Skeletal muscle satellite cell (primary cell): ENCODE measurements around the gene NUP188. TPM values are rescaled to one million over a fixed set of nuclear protein-coding genes. Genes with fewer than 3 reads are reported as not detected.

Experiments used
- H3K27me3 ChIP-seq: 2 replicates; pipeline ENCODE4 v1.7.0; 2013; ENCODE audit warnings: low read length; ENCODE audit not compliant: control insufficient read depth, insufficient read depth
- H3K36me3 ChIP-seq: 2 replicates; pipeline ENCODE4 v1.7.0; 2013; ENCODE audit warnings: mild to moderate bottlenecking, control low read depth, low read length; ENCODE audit not compliant: insufficient read depth
- H3K4me1 ChIP-seq: 2 replicates; pipeline ENCODE4 v1.7.0; 2013; ENCODE audit warnings: low read length; ENCODE audit not compliant: control insufficient read depth, insufficient read depth
- H3K4me2 ChIP-seq: 2 replicates; pipeline ENCODE4 v1.7.0; 2013; ENCODE audit warnings: mild to moderate bottlenecking, low read length
- H3K4me3 ChIP-seq: 2 replicates; pipeline ENCODE4 v1.7.0; 2013; ENCODE audit warnings: low read length
- H3K9ac ChIP-seq: 2 replicates; pipeline ENCODE4 v1.7.0; 2013; ENCODE audit warnings: mild to moderate bottlenecking, low read depth, low read length, moderate library complexity
- H3K9me3 ChIP-seq: replicated peaks from 2 replicates; pipeline ENCODE4 v1.7.0; 2013; ENCODE audit warnings: mild to moderate bottlenecking, control low read depth, low read length
- total RNA-seq: library from RNA; depleted of rRNA; stranded (reverse); fragments of >200 nt; gene quantifications from 2 replicates; pipeline ENCODE4 v1.2.3, GENCODE V29; 2012; rRNA removed

The NUP188 gene, protein sequence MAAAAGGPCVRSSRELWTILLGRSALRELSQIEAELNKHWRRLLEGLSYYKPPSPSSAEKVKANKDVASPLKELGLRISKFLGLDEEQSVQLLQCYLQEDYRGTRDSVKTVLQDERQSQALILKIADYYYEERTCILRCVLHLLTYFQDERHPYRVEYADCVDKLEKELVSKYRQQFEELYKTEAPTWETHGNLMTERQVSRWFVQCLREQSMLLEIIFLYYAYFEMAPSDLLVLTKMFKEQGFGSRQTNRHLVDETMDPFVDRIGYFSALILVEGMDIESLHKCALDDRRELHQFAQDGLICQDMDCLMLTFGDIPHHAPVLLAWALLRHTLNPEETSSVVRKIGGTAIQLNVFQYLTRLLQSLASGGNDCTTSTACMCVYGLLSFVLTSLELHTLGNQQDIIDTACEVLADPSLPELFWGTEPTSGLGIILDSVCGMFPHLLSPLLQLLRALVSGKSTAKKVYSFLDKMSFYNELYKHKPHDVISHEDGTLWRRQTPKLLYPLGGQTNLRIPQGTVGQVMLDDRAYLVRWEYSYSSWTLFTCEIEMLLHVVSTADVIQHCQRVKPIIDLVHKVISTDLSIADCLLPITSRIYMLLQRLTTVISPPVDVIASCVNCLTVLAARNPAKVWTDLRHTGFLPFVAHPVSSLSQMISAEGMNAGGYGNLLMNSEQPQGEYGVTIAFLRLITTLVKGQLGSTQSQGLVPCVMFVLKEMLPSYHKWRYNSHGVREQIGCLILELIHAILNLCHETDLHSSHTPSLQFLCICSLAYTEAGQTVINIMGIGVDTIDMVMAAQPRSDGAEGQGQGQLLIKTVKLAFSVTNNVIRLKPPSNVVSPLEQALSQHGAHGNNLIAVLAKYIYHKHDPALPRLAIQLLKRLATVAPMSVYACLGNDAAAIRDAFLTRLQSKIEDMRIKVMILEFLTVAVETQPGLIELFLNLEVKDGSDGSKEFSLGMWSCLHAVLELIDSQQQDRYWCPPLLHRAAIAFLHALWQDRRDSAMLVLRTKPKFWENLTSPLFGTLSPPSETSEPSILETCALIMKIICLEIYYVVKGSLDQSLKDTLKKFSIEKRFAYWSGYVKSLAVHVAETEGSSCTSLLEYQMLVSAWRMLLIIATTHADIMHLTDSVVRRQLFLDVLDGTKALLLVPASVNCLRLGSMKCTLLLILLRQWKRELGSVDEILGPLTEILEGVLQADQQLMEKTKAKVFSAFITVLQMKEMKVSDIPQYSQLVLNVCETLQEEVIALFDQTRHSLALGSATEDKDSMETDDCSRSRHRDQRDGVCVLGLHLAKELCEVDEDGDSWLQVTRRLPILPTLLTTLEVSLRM (N-terminal part only)
- total RNA-seq, result 42.6 and 47.2 TPM in 2 replicates

DNA sequence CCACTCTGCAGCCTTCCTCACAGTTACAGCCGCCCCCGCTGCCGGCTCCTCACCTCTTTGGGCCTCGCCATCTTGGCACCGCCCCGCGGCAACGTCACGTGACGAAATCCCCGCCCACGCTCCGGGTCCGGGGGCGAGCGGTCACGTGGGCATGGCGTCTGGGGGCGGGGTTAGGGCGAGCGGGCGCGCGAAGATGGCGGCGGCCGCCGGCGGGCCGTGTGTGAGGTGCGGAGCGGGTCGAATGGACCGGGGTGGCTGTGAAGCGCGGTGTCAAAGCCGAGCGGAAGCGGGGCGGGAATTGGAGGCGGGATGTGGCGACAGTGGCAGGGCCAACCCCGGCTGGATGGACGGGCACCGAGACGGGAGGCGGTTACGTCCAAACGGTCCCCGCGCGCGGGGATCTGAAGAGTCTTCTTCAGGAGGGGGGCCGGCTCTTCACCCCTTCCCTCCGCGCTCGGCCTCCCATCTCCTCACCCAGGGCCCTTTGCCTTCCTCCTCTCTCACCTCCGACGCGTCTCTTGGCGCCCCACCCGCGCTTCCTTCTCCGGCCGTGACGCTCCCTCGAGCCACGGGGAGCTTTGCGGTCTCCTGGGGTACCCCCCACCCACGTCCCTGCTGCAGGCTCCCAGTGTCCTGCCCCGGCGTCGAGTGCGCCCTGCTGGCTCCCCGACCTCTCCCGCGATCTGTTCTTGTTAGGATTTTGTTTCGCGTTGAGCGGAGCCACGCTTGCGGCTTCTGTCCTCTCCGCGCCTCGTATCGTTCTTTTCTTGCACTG is at the start of gene NUP188, which contains the start of gene DOLK:
Gene NUP188, plus strand, starts transcription at position 173 of the 775 bp plus-strand sequence. Its CDS starts 21 bp downstream, at position 194.
Gene DOLK, minus strand, starts transcription at position 77 of the 775 bp plus-strand sequence. CDS start 300 bp downstream, outside the sequence.
- peak within 1 kb of the TSS; percentile 94 for H3K9ac ChIP-seq
- H3K4me2 ChIP-seq, result peak within 1 kb of the TSS; percentile 95
- no peaks in the 10 kb centered on the region for H3K9me3 ChIP-seq
- H3K36me3 ChIP-seq, result peaks cover 9% of the 10 kb centered on the region
- peaks cover 11% of the 10 kb centered on the region for H3K4me1 ChIP-seq
- peak within 1 kb of the TSS; percentile 96 for H3K4me3 ChIP-seq
- H3K27me3 ChIP-seq, result no peaks in the 10 kb centered on the region

DNA sequence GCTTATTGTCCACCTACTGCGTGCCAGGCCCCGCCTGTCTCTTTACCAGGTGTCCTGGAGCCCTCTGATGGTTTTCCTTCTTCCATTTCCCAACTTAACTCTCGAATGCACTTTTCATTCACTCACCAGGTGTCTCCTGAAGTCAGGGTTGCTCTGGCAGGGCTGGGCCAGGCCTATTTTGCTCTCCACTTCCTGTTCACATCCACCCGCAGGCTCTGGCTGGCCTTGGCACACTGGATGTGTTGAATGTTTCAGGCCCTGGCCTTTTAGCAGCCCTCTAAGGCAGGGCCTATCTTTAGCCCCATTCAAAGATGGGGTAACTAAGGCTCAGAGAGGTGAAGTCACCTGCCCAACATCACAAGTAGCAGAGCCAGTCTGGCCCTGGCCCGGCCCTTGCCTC is 49.1 kb upstream of the NUP188 start:
- H3K4me3 ChIP-seq, result no peak overlapping the region
- H3K36me3 ChIP-seq, result peaks cover 64% of the 10 kb centered on the region
- no peak overlapping the region for H3K4me2 ChIP-seq
- no peaks in the 10 kb centered on the region for H3K9me3 ChIP-seq
- H3K4me1 ChIP-seq, result peaks cover 40% of the 10 kb centered on the region
- H3K9ac ChIP-seq, result no peak overlapping the region
- H3K27me3 ChIP-seq, result no peaks in the 10 kb centered on the region

DNA sequence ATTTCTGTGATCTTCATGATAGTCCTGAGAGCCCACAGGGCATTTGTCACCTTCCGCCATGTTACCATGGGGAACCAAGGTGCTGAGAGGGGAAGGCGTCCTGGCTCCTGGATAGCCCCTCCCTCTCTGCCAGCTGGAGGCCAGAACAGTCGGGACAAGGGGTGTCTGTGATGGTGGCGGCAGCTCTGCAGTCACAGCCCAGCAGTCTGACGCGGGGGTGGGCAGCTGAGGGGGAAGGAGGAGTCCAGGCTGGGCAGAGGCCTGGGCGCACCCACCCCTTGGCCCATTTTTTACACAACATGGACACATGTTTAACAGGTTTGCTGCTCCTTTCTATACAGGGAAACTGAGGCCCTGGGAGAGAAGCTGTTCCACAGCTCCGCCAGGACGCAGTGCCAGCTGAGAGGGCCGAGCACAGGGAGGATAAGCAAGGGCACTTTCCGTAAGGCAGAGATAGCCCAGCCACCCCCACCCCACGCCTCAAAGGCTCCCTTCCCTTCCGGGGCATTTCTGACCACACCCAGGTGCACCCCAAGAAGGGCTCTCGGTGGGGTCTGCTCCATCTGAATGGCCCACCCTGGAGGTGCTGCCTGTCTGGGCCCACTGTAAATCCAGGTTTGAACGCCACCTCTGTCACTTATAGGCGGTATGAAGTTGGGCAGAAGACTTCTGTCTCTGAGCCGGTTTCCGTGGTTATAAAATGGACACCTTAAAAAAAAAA is 48.5 kb upstream of the NUP188 start:
- Histone ChIP-seq H3K27me3 (no peaks in the 10 kb centered on the region), H3K36me3 (peaks cover 59% of the 10 kb centered on the region), H3K4me1 (peaks cover 44% of the 10 kb centered on the region), H3K4me3 (no peak overlapping the region), H3K9me3 (no peaks in the 10 kb centered on the region), H3K9ac (no peak overlapping the region), H3K4me2 (no peak overlapping the region)

DNA sequence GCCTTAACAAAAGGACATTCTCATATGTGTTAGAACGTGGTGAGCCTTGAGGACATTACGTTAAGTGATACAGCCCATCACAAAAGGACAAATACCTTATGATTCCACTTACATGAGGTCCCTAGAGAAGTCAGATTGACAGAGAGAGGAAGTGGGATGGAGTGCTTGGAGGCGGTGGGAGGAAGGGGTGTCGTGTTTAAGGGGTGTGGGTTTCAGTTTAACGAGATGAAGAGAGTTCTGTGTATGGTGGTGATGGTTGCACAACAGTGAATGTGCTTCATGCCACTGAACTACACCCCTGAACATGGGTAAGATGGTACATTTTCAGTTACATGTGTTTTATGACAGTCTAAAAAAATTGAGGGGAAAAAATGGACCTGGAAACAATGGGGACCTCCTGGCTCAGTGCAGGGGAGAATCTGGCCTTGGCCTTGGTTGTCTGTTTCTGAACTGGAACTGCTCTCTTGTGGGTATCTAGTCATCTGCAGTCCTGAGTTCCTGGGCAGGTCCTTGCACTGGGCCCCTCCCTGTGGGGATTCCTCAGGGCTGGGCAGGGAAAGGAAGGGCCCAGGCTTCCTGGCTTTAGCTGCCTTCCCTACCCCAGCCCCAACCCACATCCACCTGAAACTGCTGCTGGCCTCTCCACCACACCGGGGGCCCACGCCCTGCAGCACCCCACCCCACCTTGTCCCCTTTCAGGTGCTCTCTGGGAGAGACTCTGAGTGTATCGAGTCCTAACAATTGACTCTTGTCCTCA is 47.8 kb upstream of the NUP188 start:
- no peak overlapping the region for H3K4me3 ChIP-seq
- peaks cover 48% of the 10 kb centered on the region for H3K4me1 ChIP-seq
- H3K36me3 ChIP-seq, result peaks cover 58% of the 10 kb centered on the region
- H3K27me3 ChIP-seq, result no peaks in the 10 kb centered on the region
- H3K9me3 ChIP-seq, result no peaks in the 10 kb centered on the region
- H3K9ac ChIP-seq, result no peak overlapping the region
- no peak overlapping the region for H3K4me2 ChIP-seq

DNA sequence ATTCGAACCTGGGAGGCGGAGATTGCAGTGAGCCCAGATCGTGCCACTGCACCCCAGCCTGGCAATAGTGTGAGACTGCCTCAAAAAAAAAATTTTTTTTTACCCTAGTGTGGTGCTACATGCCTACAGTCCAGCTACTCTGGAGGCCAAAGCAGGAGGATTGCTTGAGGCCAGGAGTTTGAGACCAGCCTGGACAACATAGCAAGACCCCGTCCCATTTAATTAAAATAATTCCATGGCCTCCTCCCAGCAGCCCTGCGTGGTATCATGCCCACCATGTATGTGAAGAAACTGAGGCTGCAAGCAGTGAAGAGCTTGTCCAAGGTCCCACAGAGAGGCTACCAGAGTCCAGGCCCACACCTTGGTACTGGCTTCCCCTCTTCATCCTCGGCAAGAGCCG is 46.1 kb upstream of the NUP188 start:
- Histone ChIP-seq H3K9ac (no peak overlapping the region), H3K4me2 (no peak overlapping the region), H3K36me3 (peaks cover 43% of the 10 kb centered on the region), H3K9me3 (no peaks in the 10 kb centered on the region), H3K27me3 (no peaks in the 10 kb centered on the region), H3K4me3 (no peak overlapping the region), H3K4me1 (peaks cover 48% of the 10 kb centered on the region)

DNA sequence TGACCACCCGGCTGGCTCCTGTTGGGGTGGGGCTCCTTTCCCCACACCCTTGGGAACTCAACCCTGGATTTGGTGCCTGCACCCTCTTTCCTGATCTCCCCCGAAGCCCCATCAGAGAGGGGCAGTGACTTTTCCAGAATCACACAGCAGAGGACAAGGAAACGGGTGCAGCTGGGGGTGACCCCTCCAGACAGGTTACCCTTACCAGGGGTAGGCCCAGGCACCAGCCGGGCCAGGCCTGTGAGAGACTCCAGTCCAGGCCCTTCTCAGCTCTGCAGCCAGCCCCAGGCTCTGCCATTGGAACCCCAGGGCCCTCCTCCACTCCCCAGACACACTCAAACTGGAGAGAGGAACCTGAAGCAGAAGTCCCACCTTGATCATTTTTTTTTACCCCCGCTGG is 45.7 kb upstream of the NUP188 start:
- peaks cover 43% of the 10 kb centered on the region for H3K36me3 ChIP-seq
- H3K9me3 ChIP-seq, result no peaks in the 10 kb centered on the region
- H3K4me2 ChIP-seq, result no peak overlapping the region
- no peak overlapping the region for H3K4me3 ChIP-seq
- no peaks in the 10 kb centered on the region for H3K27me3 ChIP-seq
- H3K9ac ChIP-seq, result no peak overlapping the region
- peaks cover 48% of the 10 kb centered on the region for H3K4me1 ChIP-seq

DNA sequence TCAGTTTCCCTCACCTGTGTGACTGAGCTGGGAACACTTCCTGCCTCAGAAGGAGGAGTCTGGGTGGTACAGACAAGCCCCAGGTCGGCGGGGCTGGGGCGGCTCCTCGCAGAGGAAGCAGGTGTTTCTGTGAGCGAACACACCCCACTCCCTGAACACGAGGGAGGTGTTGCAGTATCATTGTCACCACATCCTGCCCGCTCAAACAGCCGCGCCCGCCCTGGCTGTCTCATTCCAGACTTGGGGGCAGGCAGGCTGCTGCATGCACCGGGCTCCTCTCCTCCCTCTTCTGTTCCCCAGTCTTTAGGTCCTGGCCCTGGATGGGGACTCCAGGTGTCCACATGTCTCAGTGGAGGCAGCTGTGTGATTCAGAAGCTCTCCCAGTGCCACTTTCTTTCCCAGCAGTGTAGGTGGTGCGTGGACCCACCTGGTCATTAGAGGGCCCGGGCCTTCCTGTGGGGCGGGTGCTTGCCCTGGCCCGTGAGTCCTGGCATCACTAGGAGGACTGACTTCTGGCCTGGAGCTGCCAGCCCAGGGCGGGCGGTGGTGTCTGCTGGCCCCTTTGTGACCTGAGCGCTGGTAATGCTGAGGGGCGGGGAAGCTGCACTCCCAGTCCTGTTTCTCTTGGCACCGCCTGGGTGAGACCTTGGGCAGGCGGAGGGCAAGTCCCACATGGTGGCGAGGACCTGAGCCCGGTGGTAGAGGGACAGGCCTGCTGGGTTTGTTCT is 45.0 kb upstream of the NUP188 start:
- peaks cover 48% of the 10 kb centered on the region for H3K4me1 ChIP-seq
- peak overlapping the region; percentile 4 for H3K9ac ChIP-seq
- H3K4me2 ChIP-seq, result no peak overlapping the region
- no peak overlapping the region for H3K4me3 ChIP-seq
- peaks cover 44% of the 10 kb centered on the region for H3K36me3 ChIP-seq
- H3K27me3 ChIP-seq, result no peaks in the 10 kb centered on the region
- no peaks in the 10 kb centered on the region for H3K9me3 ChIP-seq

DNA sequence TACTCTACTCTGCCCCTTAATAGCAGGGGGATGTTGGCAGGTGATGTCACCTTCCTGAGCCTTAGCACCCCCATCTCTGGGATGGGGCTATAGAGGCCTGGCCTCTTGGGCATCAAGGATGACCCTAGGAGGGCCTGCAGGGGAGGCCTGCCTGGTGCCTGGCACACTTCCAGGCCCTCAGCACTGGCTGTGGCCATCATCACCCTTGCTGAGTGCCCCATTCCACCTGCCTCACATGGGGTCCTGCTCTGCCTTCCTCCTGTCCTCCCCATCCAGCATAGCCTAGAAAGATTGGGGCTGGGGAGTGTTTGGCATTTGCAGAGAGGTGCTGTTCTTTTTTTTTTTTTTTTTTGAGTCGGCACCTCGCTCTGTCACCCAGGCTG is 44.4 kb upstream of the NUP188 start:
- Histone ChIP-seq H3K4me2 (no peak overlapping the region), H3K4me1 (peaks cover 48% of the 10 kb centered on the region), H3K36me3 (peaks cover 50% of the 10 kb centered on the region), H3K4me3 (no peak overlapping the region), H3K9ac (peak overlapping the region; percentile 4), H3K9me3 (no peaks in the 10 kb centered on the region), H3K27me3 (no peaks in the 10 kb centered on the region)

DNA sequence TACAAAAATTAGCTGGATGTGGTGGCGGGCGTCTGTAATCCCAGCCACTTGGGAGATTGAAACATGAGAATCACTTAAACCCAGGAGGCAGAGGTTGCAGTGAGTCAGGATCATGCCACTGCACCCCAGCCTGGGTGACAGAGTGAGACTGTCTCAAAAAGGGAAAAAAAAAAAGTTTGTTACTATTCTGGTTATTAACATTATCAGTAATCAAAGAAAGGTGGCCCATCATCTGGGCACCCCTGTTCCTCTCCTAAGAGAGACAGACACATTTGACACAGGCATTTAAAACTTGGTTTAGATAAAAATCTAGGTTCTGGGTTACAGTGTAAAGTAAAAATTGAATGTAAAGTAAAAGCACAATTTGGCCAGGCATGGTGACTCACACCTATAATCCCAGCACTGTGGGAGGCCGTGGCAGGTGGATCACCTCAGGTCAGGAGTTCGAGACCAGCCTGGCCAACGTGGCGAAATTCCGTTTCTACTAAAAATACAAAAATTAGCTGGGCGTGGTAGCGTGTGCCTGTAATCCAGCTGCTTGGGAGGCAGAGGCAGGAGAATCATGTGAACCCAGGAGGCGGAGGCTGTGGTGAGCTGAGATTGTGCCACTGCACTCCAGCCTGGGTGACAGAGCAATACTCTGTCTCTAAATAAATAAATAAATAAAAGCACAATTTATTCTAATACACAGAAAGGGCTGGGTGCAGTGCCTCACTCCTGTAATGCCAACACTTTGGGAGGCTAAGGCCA is 43.5 kb upstream of the NUP188 start:
- no peaks in the 10 kb centered on the region for H3K9me3 ChIP-seq
- no peak overlapping the region for H3K9ac ChIP-seq
- H3K36me3 ChIP-seq, result peaks cover 50% of the 10 kb centered on the region
- no peaks in the 10 kb centered on the region for H3K27me3 ChIP-seq
- H3K4me1 ChIP-seq, result peaks cover 44% of the 10 kb centered on the region
- no peak overlapping the region for H3K4me3 ChIP-seq
- no peak overlapping the region for H3K4me2 ChIP-seq
